Measurements from ENCODE around the gene ABCC1.

DNA sequence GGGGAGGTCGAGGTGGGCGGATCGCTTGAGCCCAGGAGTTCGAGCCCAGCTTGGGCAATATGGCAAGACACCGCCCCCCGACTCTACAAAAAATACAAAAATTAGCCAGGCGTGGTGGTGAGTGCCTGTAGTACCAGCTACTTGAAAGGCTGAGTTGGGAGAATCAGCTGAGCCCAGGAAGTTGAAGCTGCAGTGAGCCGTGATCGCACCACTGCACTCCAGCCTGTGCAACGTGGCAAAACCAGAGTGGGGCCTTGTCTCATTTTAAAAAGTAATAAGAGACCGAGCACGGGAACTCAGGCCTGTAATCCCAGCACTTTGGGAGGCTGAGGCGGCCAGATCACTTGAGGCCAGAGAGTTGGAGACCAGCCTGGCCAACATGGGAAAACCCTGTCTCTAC is 24.4 kb upstream of the ABCC1 start:
- TF ChIP-seq, protein P1, sequence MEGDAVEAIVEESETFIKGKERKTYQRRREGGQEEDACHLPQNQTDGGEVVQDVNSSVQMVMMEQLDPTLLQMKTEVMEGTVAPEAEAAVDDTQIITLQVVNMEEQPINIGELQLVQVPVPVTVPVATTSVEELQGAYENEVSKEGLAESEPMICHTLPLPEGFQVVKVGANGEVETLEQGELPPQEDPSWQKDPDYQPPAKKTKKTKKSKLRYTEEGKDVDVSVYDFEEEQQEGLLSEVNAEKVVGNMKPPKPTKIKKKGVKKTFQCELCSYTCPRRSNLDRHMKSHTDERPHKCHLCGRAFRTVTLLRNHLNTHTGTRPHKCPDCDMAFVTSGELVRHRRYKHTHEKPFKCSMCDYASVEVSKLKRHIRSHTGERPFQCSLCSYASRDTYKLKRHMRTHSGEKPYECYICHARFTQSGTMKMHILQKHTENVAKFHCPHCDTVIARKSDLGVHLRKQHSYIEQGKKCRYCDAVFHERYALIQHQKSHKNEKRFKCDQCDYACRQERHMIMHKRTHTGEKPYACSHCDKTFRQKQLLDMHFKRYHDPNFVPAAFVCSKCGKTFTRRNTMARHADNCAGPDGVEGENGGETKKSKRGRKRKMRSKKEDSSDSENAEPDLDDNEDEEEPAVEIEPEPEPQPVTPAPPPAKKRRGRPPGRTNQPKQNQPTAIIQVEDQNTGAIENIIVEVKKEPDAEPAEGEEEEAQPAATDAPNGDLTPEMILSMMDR (IDR thresholded peaks at IDR 0.05): no peak
- TF ChIP-seq POLR2AphosphoS5 (IDR thresholded peaks at IDR 0.05): no peak
